Panc1 (cell line): ENCODE data around the gene IFNA21. TPM values are rescaled to one million over a fixed set of nuclear protein-coding genes. Genes with fewer than 3 reads are reported as not detected.
"Not testable (repeated sequence)": the region's sequence is repeated elsewhere in the genome, so short reads cannot be mapped to it uniquely, and the experiment has no call there.

Experiments used
- ATAC-seq: fragments of 200-7000 bp; cut with Tn5 transposase; 2 replicates; pipeline ENCODE4 v1.9.1; 2020; ENCODE audit warnings: mild to moderate bottlenecking, moderate library complexity
- BruUV-seq: library from RNA; stranded (reverse); fragments of 400-500 nt; replicated peaks from 2 replicates; lab custom pipeline; 2021; lab: Mats Ljungman, UMichigan
- CTCF ChIA-PET: fragments of 300-600 bp; sonication (Branson Sonifier 250); formaldehyde crosslinking; loops from one replicate; lab custom pipeline; 2022; ENCODE audit warnings: antibody characterized with exemption; lab: Charles Lee
- POLR2A ChIA-PET: fragments of 300-600 bp; sonication (Branson Sonifier 250); formaldehyde crosslinking; loops from one replicate; lab custom pipeline; 2022; ENCODE audit warnings: antibody characterized with exemption; lab: Charles Lee
- DNase-seq: peaks from one replicate; pipeline ENCODE4 v3.0.0-alpha.2; 2010; ENCODE audit warnings: low read depth, low spot score
- H3K27ac ChIP-seq: 2 replicates; pipeline ENCODE4 v1.5.1; 2011; ENCODE audit warnings: mild to moderate bottlenecking, low read length, inconsistent platforms
- H3K27me3 ChIP-seq: fragments of 200-500 bp; sonication (Bioruptor generic); 2 replicates; pipeline ENCODE4 v1.6.0; 2014; ENCODE audit warnings: low read length, inconsistent platforms; ENCODE audit not compliant: control insufficient read depth, insufficient read depth
- H3K36me3 ChIP-seq: fragments of 200-500 bp; sonication (Bioruptor generic); 2 replicates; pipeline ENCODE4 v1.5.1; 2014; ENCODE audit warnings: inconsistent platforms, mild to moderate bottlenecking, low read length, moderate library complexity; ENCODE audit not compliant: control insufficient read depth, insufficient read depth
- H3K4me1 ChIP-seq: 2 replicates; pipeline ENCODE4 v1.5.1; 2011; ENCODE audit warnings: inconsistent platforms, mild to moderate bottlenecking, low read length, moderate library complexity; ENCODE audit not compliant: control insufficient read depth, insufficient read depth
- H3K4me3 ChIP-seq, 2 experiments: 2 replicates each; pipeline ENCODE4 v1.5.1; 2011 to 2012; ENCODE audit warnings: low read depth in 2 of 2, low read length in 2 of 2, mild to moderate bottlenecking in 2 of 2, inconsistent platforms in 1 of 2, moderate library complexity in 1 of 2
- H3K9me3 ChIP-seq: fragments of 200-500 bp; sonication (Bioruptor generic); 2 replicates; pipeline ENCODE4 v1.5.1; 2014; ENCODE audit warnings: low read depth, mild to moderate bottlenecking, inconsistent platforms, low read length, moderate library complexity; ENCODE audit not compliant: control insufficient read depth, insufficient read depth
- POLR2AphosphoS5 ChIP-seq: IDR thresholded peaks from 2 replicates; pipeline ENCODE4 v1.6.1; 2012; ENCODE audit warnings: mild to moderate bottlenecking, low read depth, low read length, moderate library complexity
- SIN3A ChIP-seq: IDR thresholded peaks from 2 replicates; pipeline ENCODE4 v1.6.1; 2012; ENCODE audit warnings: low read depth, mild to moderate bottlenecking, low read length, moderate library complexity, borderline replicate concordance; ENCODE audit not compliant: insufficient read depth
- TCF7L2 ChIP-seq: IDR thresholded peaks from 2 replicates; pipeline ENCODE4 v1.6.1; 2011; ENCODE audit warnings: mild to moderate bottlenecking, low read depth, low read length, inconsistent platforms
- in situ Hi-C: cut with HindIII; loops from 2 replicates; pipeline ENCODE4 v1.10.0; 2016; ENCODE audit warnings: low sequenced_read_pairs, low pct_unique_long_range_greater_than_20kb
- intact Hi-C: fragments of 100-400 bp; cut with micrococcal nuclease; formaldehyde crosslinking; loops from one replicate; pipeline ENCODE4 v1.10.0; 2022; ENCODE audit not compliant: unreplicated experiment
- total RNA-seq: library from RNA; stranded (reverse); gene quantifications from one replicate; pipeline ENCODE4 v1.2.1, GENCODE V29; 2021; ENCODE audit not compliant: unreplicated experiment
- TF ChIP-seq, protein P1 (sequence below), 2 experiments: IDR thresholded peaks; 2 replicates each; pipeline ENCODE4 v1.6.1; 2011 to 2012; ENCODE audit warnings: low read depth in 2 of 2, control low read depth in 1 of 2, low read length in 1 of 2, mild to moderate bottlenecking in 1 of 2, moderate library complexity in 1 of 2; ENCODE audit not compliant: insufficient read depth in 1 of 2
- TF ChIP-seq, protein P2 (sequence below): fragments of 450-650 bp; IDR thresholded peaks from 2 replicates; pipeline ENCODE4 v1.5.1; 2017; ENCODE audit warnings: mild to moderate bottlenecking

The IFNA21 gene
- total RNA-seq, 1 experiment from 2014 or later = not detected

DNA sequence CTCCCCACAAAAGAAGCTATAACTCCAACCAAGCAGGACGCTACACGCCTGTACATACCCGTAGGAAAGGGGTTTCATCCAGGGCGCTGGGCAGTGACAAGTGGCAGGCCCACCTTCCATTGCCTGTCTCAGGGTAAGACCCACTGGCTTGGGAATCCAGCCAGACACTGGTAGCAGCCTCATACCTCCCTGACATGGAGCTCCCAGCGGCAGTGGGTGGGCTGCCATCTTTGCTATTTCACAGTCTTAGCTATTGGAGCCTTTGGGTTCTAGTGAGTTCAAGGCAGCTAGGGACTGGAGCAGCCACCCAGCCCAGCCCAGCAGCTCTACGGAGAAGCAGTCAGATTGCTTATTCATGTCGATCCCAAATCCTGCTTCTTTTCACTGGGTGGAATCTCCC lies 43.9 kb upstream of the IFNA21 start:
- Histone ChIP-seq H3K9me3 (no peaks in the 10 kb centered on the region), H3K4me3 (no peak overlapping the region), H3K27ac (no peak overlapping the region), H3K4me1 (no peaks in the 10 kb centered on the region), H3K36me3 (no peaks in the 10 kb centered on the region), H3K27me3 (no peaks in the 10 kb centered on the region)
- in situ Hi-C loops = no loop called here
- BruUV-seq = no TSS peak
- DNase-seq = no peak
- ChIA-PET POLR2A (no interaction called here), CTCF (no interaction called here)
- intact Hi-C loops = no loop called here
- ATAC-seq = no peak
- TF ChIP-seq TCF7L2 (no peak), POLR2AphosphoS5 (no peak)
- TF ChIP-seq, protein P1, sequence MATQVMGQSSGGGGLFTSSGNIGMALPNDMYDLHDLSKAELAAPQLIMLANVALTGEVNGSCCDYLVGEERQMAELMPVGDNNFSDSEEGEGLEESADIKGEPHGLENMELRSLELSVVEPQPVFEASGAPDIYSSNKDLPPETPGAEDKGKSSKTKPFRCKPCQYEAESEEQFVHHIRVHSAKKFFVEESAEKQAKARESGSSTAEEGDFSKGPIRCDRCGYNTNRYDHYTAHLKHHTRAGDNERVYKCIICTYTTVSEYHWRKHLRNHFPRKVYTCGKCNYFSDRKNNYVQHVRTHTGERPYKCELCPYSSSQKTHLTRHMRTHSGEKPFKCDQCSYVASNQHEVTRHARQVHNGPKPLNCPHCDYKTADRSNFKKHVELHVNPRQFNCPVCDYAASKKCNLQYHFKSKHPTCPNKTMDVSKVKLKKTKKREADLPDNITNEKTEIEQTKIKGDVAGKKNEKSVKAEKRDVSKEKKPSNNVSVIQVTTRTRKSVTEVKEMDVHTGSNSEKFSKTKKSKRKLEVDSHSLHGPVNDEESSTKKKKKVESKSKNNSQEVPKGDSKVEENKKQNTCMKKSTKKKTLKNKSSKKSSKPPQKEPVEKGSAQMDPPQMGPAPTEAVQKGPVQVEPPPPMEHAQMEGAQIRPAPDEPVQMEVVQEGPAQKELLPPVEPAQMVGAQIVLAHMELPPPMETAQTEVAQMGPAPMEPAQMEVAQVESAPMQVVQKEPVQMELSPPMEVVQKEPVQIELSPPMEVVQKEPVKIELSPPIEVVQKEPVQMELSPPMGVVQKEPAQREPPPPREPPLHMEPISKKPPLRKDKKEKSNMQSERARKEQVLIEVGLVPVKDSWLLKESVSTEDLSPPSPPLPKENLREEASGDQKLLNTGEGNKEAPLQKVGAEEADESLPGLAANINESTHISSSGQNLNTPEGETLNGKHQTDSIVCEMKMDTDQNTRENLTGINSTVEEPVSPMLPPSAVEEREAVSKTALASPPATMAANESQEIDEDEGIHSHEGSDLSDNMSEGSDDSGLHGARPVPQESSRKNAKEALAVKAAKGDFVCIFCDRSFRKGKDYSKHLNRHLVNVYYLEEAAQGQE (IDR thresholded peaks at IDR 0.05; ENCODE audit: insufficient read depth in 1 of 2, low read depth in 2 of 2, low read length in 1 of 2) = no peak
- TF ChIP-seq, protein P2, sequence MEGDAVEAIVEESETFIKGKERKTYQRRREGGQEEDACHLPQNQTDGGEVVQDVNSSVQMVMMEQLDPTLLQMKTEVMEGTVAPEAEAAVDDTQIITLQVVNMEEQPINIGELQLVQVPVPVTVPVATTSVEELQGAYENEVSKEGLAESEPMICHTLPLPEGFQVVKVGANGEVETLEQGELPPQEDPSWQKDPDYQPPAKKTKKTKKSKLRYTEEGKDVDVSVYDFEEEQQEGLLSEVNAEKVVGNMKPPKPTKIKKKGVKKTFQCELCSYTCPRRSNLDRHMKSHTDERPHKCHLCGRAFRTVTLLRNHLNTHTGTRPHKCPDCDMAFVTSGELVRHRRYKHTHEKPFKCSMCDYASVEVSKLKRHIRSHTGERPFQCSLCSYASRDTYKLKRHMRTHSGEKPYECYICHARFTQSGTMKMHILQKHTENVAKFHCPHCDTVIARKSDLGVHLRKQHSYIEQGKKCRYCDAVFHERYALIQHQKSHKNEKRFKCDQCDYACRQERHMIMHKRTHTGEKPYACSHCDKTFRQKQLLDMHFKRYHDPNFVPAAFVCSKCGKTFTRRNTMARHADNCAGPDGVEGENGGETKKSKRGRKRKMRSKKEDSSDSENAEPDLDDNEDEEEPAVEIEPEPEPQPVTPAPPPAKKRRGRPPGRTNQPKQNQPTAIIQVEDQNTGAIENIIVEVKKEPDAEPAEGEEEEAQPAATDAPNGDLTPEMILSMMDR = no peak

DNA sequence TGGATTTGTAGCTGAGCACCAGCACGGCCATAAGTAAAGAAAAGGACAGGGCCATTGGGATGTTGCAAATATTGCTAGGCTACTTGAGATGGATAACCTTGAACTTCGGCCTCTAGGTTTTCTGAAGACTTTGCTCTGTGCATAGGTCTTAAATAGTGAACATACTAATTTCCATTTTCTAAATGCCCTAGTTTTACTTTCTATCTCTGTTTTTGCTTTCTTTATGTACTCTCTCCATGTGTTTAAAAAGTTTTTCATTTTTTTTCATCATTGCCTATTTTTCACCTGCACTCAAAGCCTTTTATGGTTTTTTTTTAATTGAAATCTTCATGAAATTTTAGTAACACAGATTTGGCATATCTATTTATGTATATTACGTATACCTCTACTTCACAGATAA lies 40.6 kb upstream of the IFNA21 start, which contains the start of gene IFNA10:
IFNA10 (minus strand) TSS at position 101 of the 400 bp plus-strand sequence; CDS start at position 55, 46 bp downstream.
- H3K27ac ChIP-seq, BruUV-seq, in situ Hi-C loops, intact Hi-C loops, POLR2A ChIA-PET, CTCF ChIA-PET, H3K9me3 ChIP-seq, ATAC-seq, H3K4me1 ChIP-seq, H3K4me3 ChIP-seq, H3K27me3 ChIP-seq, DNase-seq, H3K36me3 ChIP-seq: not testable (repeated sequence)

- Histone ChIP-seq H3K4me3 (no peak overlapping the region), H3K4me1 (no peaks in the 10 kb centered on the region), H3K27me3 (no peaks in the 10 kb centered on the region), H3K27ac (no peak overlapping the region), H3K9me3 (no peaks in the 10 kb centered on the region), H3K36me3 (no peaks in the 10 kb centered on the region)
- in situ Hi-C loops = no loop called here
- ChIA-PET POLR2A (no interaction called here), CTCF (no interaction called here)
- intact Hi-C loops = no loop called here
- DNase-seq = no peak
- TF ChIP-seq TCF7L2 (no peak), POLR2AphosphoS5 (no peak), SIN3A (no peak)
- TF ChIP-seq, protein P1 (IDR thresholded peaks at IDR 0.05; ENCODE audit: insufficient read depth in 1 of 2, low read depth in 2 of 2, low read length in 1 of 2) = no peak
- TF ChIP-seq, protein P2 = no peak
- no peak for ATAC-seq
- no TSS peak for BruUV-seq
Measured at GRCh38 chr9:21205204-21205603, 38.7 kb upstream of the IFNA21 start.

DNA sequence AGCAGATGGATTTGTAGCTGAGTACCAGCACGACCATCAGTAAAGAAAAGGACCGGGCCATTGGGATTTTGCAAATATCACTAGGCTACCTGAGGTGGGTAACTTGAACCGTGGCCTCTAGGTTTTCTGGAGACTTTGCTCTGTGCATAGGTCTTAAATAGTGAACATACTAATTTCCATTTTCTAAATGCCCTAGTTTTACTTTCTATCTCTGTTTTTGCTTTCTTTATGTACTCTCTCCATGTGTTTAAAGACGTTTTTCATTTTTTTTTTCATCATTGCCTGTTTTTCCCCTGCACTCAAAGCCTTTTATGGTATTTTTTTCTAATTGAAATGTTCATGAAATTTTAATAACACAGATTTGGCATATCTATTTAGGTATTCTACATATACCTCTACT lies 35.6 kb upstream of the IFNA21 start, which contains the start of gene IFNA7:
IFNA7 (minus strand) TSS at position 101 of the 400 bp plus-strand sequence; CDS start at position 61, 40 bp downstream.
- H3K27ac ChIP-seq, H3K4me3 ChIP-seq, in situ Hi-C loops, CTCF ChIA-PET, DNase-seq, POLR2A ChIA-PET, H3K36me3 ChIP-seq, H3K4me1 ChIP-seq, H3K27me3 ChIP-seq, H3K9me3 ChIP-seq, BruUV-seq, intact Hi-C loops, ATAC-seq: not testable (repeated sequence)
